GM18873 (cell line): Measurements from ENCODE around the gene ARHGAP10.

Source experiments
- ATAC-seq: cut with Tn5 transposase; IDR thresholded peaks from one replicate; pipeline ENCODE4 v1.9.1; 2021; ENCODE audit warnings: mild to moderate bottlenecking, moderate library complexity, moderate number of reproducible peaks; ENCODE audit not compliant: unreplicated experiment, low FRiP score

The ARHGAP10 gene

DNA sequence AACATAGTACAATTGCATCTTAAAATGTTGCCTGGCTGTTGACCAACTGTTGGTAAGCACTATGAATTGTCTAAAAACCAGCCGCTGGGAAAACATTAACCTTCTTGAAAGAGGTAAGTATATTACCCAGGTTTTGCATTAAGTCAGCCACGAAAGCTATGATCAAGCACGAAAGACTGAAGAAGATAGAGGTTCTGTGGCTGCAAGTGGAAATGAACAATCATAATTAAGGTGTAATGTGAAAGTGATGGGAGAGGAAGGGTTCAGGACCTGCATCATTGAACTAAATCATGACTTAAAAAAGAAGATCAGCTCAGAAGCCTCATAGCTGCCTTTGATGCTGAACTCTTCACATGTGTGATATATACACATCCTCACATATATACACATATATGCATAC lies 369.3 kb downstream of the ARHGAP10 start:
- no peak for ATAC-seq

DNA sequence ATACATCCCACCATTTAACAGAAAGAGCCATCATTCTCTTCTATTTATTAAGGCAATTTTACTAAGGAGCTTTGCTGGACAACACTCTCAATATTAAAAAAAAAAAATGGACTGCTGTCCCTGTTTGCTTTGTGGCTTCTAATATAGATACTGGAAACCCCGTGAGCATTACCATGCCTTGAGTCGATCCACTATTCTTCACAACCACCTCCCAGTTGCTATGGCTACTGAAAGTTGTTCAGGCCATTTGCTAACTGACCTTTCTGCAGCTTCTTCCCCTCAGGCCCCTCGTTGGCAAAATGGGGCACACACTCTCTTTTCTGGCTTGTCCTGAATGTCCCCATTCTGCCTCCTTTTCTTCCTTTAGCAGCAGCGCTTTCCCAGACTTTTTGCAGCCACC lies 369.9 kb downstream of the ARHGAP10 start:
- no peak for ATAC-seq

DNA sequence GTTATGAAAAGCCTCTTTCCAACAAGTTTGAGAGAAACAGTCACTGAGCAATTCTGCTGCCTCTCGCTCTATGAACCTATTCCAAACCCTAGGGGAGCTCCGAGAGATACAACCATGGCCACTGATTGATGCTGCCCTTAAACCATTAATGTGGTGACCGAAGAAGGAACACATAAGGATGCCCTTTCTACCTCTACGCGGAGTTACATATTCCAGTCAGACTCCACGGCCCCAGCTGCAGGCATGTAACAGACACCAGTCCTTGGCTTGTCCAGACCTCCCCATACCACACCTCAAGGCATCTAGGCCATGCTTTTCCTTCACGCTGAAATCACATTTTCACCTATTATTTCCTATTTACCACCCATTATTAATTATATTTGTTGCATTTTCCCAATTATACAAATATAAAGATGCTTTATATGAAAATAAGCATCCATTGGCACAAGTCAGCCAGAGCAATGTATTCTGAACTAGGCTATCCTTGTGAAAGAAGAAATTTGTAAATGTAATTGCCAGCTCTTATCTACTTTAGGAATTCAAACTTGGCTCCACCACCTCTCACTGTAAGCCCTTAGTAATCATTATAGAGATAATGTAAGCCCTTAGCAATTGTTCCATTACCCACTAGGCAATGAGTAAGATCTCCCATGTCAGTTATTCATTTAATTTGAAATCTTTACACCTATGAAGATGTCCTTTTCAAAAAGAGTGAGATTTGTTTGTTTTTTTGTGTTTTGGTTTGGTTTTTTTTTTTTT lies 371.9 kb downstream of the ARHGAP10 start:
- ATAC-seq = no peak

DNA sequence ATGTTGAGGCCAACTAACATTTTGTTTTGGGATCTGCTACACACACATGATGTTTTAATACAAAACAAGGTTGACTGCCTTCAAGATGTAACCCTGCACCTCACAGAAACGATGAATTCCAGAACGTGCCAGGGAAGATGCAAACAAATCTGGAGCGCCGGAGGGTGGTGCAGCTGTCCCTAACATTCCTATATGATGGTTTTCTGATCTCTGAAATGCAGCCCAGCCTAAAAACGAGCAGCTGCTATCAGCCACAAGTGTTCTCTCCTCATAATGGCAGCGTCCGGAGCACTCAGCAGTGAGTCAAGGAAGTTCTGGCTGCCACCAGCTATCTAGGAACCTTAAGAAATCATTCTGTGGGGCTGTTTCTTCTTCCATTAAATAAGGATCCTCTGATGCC lies 376.9 kb downstream of the ARHGAP10 start:
- ATAC-seq = no peak

DNA sequence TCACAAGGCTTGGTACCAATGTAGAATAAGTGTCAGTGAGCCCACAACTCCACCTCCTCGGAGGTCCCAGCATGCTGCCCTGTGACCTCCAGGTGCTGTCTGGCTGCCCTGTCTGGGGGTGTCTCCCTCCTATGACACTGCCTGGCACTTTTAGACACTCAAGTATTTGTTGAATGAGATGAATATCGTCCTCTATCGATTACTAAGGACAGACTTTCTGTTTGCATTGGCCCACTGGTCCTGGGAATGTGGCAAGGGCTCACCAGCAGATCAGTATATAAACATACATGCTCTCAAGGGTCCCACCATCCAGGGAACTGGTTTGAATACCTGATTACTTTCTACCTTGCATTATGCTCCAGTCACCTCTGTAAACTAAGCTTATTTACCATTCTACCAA lies 377.3 kb downstream of the ARHGAP10 start:
- ATAC-seq = no peak

DNA sequence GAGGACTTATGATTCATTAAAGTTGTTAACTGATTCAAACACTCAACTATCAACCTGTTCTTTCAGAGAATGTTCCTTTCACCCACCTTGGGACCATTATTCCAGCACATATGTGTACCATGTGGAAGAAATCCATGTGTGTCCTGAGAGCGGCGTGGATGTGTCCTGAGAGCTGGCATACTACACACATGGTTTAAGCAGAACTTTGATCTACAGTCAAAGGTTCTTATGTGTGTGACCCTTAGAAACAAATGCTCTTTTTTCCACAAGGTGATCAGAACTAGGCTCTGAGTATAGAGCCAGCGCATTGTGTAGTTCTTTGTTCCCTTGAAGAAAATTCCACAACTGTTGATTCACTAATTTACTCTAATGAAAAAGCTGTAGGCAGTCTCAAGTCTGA lies 378.3 kb downstream of the ARHGAP10 start:
- ATAC-seq = no peak

DNA sequence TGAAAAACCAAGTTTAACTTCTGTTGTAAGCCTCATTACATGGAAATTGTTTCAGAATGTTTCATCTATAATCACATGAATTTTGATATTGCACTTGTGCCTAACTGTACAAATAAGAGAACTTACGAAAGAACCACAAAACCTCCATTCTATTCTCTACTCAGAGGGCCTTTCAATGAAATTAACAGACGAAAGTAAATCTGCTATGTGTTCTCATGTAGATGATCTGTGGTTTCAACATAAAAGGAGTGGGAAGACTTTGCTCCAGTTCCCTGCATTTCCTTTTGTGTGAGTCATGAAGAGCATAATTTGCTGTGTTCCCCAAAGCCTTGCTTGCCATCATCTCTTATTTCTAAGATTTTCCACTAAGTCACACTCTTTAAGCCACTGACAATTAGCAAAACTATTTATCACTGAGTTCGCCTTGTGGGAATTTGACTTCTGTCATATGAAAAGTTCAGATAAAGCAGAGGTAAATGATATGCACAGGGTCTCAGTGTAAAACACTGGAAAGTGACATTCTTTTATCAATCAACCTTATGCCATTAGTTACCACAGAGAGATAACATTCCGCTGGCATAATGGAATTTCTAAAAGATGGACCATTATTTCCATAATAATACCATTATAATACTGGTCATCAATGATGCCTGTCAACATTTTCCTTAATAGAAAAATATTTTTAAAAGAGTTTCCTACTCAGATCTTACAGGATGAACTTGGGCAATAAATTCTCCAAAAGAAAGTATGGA lies 380.5 kb downstream of the ARHGAP10 start:
- ATAC-seq = no peak

DNA sequence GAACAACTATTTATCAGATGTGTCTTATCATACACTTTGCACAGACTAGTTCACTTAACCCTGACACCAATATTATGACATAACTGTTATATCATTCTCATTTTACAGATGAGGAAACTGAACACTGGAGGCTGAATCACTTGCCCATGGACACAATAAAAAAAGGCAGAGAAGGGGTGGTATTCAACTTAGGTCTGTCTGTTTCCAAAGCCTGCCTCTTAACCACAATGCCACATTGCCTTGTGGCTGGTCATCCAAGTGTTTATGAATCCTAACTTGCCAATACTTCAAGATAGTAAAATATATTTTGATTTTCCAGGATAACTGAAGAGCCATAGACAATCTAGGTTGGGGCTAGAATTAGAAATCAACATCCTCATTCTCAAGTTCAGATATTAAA lies 382.5 kb downstream of the ARHGAP10 start:
- no peak for ATAC-seq

DNA sequence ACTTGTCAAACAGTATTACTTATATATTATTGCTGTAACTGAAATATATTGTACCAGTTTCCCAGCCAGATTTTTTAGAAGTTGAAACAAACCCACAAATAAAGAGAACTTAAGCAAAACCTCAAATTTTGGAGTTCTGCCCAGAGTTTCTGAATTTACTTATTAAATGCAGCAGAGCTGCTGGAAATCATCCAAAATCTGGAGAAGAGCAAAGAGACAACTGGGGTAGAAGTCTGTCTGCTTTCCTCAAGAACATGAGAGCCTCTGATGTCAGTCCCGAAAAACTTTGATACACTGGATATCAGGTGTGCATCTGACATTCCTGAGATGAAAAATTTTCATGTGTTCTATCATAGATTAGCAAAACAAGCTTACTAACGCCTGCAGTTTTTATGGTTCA lies 384.4 kb downstream of the ARHGAP10 start:
- no peak for ATAC-seq

DNA sequence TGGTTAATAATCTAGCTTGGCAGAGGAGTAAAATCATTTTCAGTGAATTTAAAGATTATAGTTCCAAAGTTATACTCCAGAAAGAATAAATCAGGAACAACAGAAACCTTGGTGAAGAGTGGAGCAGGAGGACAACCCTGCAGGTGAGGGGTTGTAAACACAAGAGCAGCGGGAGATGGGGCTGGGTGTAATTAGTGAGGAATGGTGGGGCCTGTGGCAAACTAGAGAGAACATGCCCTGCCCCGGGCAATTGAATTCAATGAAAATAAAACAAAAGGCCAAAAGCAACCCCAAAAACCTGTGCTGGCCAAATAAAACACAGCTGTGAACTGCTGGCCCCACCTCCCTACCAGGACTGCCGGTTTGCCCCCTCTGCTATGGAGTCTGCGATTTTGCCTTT lies 385.1 kb downstream of the ARHGAP10 start:
- ATAC-seq = no peak

DNA sequence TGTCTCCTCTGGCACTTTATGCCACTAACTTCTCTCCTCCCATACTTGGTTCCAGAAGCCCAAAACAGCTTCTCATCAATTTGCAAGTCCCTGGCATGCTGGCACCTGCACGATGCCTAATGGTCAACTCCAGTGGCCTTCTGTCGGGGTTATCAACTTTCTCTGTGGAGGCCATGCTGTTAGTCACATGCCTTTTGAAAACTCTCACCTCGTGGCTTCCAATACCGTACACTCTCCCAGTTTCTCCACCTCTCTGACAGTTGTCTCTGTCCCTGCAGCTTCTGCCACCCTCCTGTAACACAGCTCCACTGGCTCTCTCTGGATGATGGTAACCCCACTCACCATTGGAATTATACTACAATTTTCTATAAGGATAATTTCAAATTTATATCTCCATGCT lies 386.3 kb downstream of the ARHGAP10 start:
- ATAC-seq = no peak

DNA sequence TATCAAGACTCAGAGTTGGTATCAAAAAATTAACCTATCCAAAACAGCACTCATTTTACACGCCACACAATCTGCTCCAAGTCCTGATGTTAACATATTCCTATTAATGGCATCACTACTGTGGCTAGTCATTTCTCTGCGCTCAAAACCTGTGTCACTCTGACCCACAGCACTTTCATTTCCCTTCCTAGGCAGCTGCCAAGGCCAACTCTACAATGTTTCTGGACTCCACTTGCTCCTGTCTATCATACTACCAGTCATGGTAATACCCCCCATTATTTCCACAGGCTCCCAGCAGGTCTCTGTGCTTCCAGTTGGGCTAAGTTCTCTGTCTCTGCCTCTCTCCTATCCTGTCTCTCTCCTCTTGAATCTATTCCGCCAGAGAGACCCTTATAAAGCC lies 386.7 kb downstream of the ARHGAP10 start:
- ATAC-seq = no peak

DNA sequence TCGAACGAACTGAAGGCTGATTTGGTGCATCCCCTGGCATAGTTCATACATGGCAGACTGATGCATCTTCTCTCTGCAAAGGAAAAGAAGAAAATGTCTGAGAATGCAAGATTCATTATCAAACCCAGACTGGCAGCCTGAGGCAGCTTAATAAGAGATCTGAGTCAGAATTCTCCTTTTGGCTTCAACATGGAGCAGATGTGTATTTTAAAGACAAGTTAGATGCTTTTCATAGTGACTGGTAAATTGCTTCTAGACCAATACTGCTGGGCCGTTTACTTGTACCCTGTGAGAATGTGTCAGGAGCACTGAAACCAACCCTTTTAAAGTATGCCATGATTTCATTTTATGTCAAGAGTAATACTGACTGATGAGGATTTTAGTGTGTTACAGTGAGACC lies 388.3 kb downstream of the ARHGAP10 start:
- no peak for ATAC-seq
